CD14-positive monocyte (primary cell): ENCODE measurements around the gene SMCHD1. TPM values are rescaled to one million over a fixed set of nuclear protein-coding genes. Genes with fewer than 3 reads are reported as not detected.

Experiments used
- DNase-seq, 3 donors: peaks; one replicate each; pipeline ENCODE4 v3.0.0-alpha.2; 2011 to 2022
- H2AFZ ChIP-seq: 2 replicates; pipeline ENCODE4 v1.6.0; 2012; ENCODE audit warnings: mild to moderate bottlenecking, low read depth, low read length, inconsistent platforms; ENCODE audit not compliant: insufficient read depth, poor library complexity, severe bottlenecking
- H3K27ac ChIP-seq, 2 donors: 1 replicate in 1 of 2; 2 replicates in 1 of 2; pipeline ENCODE4 v1.5.1; 2012 to 2013; ENCODE audit warnings: low read length in 2 of 2, control low read depth in 1 of 2, inconsistent platforms in 1 of 2, low read depth in 1 of 2, mild to moderate bottlenecking in 1 of 2
- H3K27me3 ChIP-seq, 2 donors: one replicate each; pipeline versions ENCODE4 v1.6.0 to v1.6.1; 2011 to 2013; ENCODE audit warnings: low read length in 2 of 2; ENCODE audit not compliant: control insufficient read depth in 2 of 2, insufficient read depth in 2 of 2
- H3K36me3 ChIP-seq, 2 donors: replicated peaks in 1 of 2; 1 replicate in 1 of 2; 2 replicates in 1 of 2; pipeline versions ENCODE4 v1.5.1 to v1.6.1; 2012 to 2013; ENCODE audit warnings: low read length in 2 of 2, control low read depth in 1 of 2, inconsistent platforms in 1 of 2, mild to moderate bottlenecking in 1 of 2; ENCODE audit not compliant: insufficient read depth in 2 of 2, control insufficient read depth in 1 of 2
- H3K4me1 ChIP-seq, 2 donors: 1 replicate in 1 of 2; 2 replicates in 1 of 2; pipeline versions ENCODE4 v1.5.1 to v1.6.1; 2012 to 2013; ENCODE audit warnings: low read length in 2 of 2, control low read depth in 1 of 2, inconsistent platforms in 1 of 2, mild to moderate bottlenecking in 1 of 2, moderate library complexity in 1 of 2; ENCODE audit not compliant: insufficient read depth in 2 of 2, control insufficient read depth in 1 of 2
- H3K4me2 ChIP-seq: replicated peaks from 2 replicates; pipeline ENCODE3; 2012; ENCODE audit warnings: low read length, moderate library complexity, mild to moderate bottlenecking; ENCODE audit not compliant: poor library complexity, severe bottlenecking; ENCODE audit errors: extremely low read depth
- H3K4me3 ChIP-seq, 3 experiments: fragments of 200-600 bp in 1 of 3; sonication (generic) in 1 of 3; replicated peaks in 1 of 3; 1 replicate in 2 of 3; 2 replicates in 1 of 3; pipeline ENCODE4 v1.5.1; 2011 to 2013; ENCODE audit warnings: low read length in 3 of 3, mild to moderate bottlenecking in 3 of 3, control low read depth in 2 of 3, low read depth in 2 of 3, inconsistent platforms in 1 of 3, moderate library complexity in 1 of 3
- H3K79me2 ChIP-seq: 2 replicates; pipeline ENCODE4 v1.6.0; 2012; ENCODE audit warnings: mild to moderate bottlenecking, control low read depth, inconsistent platforms, low read length, moderate library complexity; ENCODE audit not compliant: insufficient read depth
- H3K9ac ChIP-seq: 2 replicates; pipeline ENCODE4 v1.6.0; 2017; ENCODE audit warnings: low read length, mild to moderate bottlenecking; ENCODE audit not compliant: insufficient read depth, poor library complexity, severe bottlenecking
- H3K9me3 ChIP-seq, 2 donors: replicated peaks in 1 of 2; 1 replicate in 1 of 2; 2 replicates in 1 of 2; pipeline versions ENCODE4 v1.5.1 to v1.6.1; 2012 to 2013; ENCODE audit warnings: low read length in 2 of 2, control low read depth in 1 of 2; ENCODE audit not compliant: control insufficient read depth in 1 of 2, insufficient read depth in 1 of 2
- H4K20me1 ChIP-seq: 2 replicates; pipeline ENCODE4 v1.6.0; 2012; ENCODE audit warnings: mild to moderate bottlenecking, low read length, control low read depth, moderate library complexity; ENCODE audit not compliant: insufficient read depth
- H3K27ac Mint-ChIP-seq, 7 donors: one replicate each; pipeline ENCODE4 v1.8.0; 2020; ENCODE audit warnings: mild to moderate bottlenecking in 7 of 7, mixed read lengths in 7 of 7, moderate library complexity in 6 of 7, inconsistent platforms in 2 of 7
- H3K27me3 Mint-ChIP-seq, 3 donors: one replicate each; pipeline ENCODE4 v1.8.0; 2021 to 2022; ENCODE audit warnings: low read depth in 3 of 3, mild to moderate bottlenecking in 3 of 3, mixed read lengths in 3 of 3, moderate library complexity in 3 of 3, inconsistent platforms in 1 of 3
- H3K36me3 Mint-ChIP-seq, 2 donors: one replicate each; pipeline ENCODE4 v1.8.0; 2020; ENCODE audit warnings: mixed read lengths in 2 of 2, inconsistent platforms in 1 of 2, mild to moderate bottlenecking in 1 of 2
- H3K4me1 Mint-ChIP-seq: one replicate; pipeline ENCODE4 v1.8.0; 2020; ENCODE audit warnings: mild to moderate bottlenecking, mixed read lengths
- H3K4me3 Mint-ChIP-seq, 2 donors: one replicate each; pipeline ENCODE4 v1.8.0; 2020; ENCODE audit warnings: mild to moderate bottlenecking in 2 of 2, mixed read lengths in 2 of 2, moderate library complexity in 1 of 2
- H3K9me3 Mint-ChIP-seq, 7 donors: one replicate each; pipeline ENCODE4 v1.8.0; 2020 to 2022; ENCODE audit warnings: mixed read lengths in 7 of 7, mild to moderate bottlenecking in 6 of 7, moderate library complexity in 6 of 7, inconsistent platforms in 2 of 7
- CTCF ChIP-seq: fragments of 200-600 bp; IDR thresholded peaks from one replicate; pipeline ENCODE4 v1.8.0; 2022; ENCODE audit warnings: antibody characterized with exemption, mild to moderate bottlenecking
- WGBS: methylation state at CpG from one replicate; pipeline ENCODE4 v1.1.5; 2013; ENCODE audit warnings: missing lambda C conversion rate; ENCODE audit not compliant: insufficient coverage; 5-methylcytosine and 5-hydroxymethylcytosine counted together
- intact Hi-C, 2 donors: fragments of 100-400 bp; cut with micrococcal nuclease; formaldehyde crosslinking; loops; one replicate each; pipeline versions ENCODE4 v1.15.0 to v1.15.1; 2023
- polyA plus RNA-seq, 3 donors: library from polyadenylated mRNA; depleted of rRNA in 1 of 3; unstranded in 2 of 3; stranded (reverse) in 1 of 3; fragments of 300-500 nt in 2 of 3; fragments of >200 nt in 1 of 3; fragmentation: Illumina TruSeq in 2 of 3; gene quantifications; 1 replicate in 2 of 3; 2 replicates in 1 of 3; pipeline ENCODE4 v1.2.3, GENCODE V29; 2012 to 2021

Gene SMCHD1
- polyA plus RNA-seq, 3 donors: 12.7 to 45.5 (median 16.8) TPM

GRCh38 chr18:2654928-2655177 lies 673 bp upstream of the SMCHD1 start:
- H3K4me2 ChIP-seq: peak overlapping the region; percentile 84
- H2AFZ ChIP-seq: peak overlapping the region; percentile 75
- H3K27me3 ChIP-seq: no peaks in the 10 kb centered on the region
- no peak for TF ChIP-seq CTCF
- no peak for DNase-seq
- under 1% methylated on average over 22 of the region's 22 CpGs for WGBS
- peak overlapping the region; percentile 66 to 87 (median 86) for H3K4me3 ChIP-seq
- peaks cover 65 to 78% of the 10 kb centered on the region in 2 donors for H3K4me1 ChIP-seq
- H3K9ac ChIP-seq: peak overlapping the region; percentile 97
- no peaks in the 10 kb centered on the region for H3K9me3 Mint-ChIP-seq
- H4K20me1 ChIP-seq: peaks cover 42% of the 10 kb centered on the region
- H3K79me2 ChIP-seq: peaks cover 56% of the 10 kb centered on the region
- peaks cover 0 to 2% of the 10 kb centered on the region in 2 donors for H3K36me3 Mint-ChIP-seq
- intact Hi-C loops: loop anchor here (2.0 to 10.0 kb wide), 8 partner anchors 48 to 800 kb away; partner anchors contain the start of genes EMILIN2 (in 2 of the 2), METTL4 (in 2 of the 2), NDC80 (in 2 of the 2) and TGIF1 (in 1 of the 2)
- no peaks in the 10 kb centered on the region for H3K36me3 ChIP-seq
- peak overlapping the region; percentile 98 for H3K27ac ChIP-seq
- H3K27me3 Mint-ChIP-seq: peaks cover 0 to 5% (median 0%) of the 10 kb centered on the region in 3 donors
- H3K4me3 Mint-ChIP-seq: peak overlapping the region; percentile 92 to 95
- H3K4me1 Mint-ChIP-seq: peaks cover 62% of the 10 kb centered on the region
- H3K27ac Mint-ChIP-seq: peak overlapping the region; percentile 87 to 98 (median 97)
- no peaks in the 10 kb centered on the region for H3K9me3 ChIP-seq

- Histone ChIP-seq H3K4me1 (peaks cover 55 to 69% of the 10 kb centered on the region in 2 donors), H3K4me2 (peak overlapping the region; percentile 84), H3K79me2 (peaks cover 66% of the 10 kb centered on the region), H3K9ac (peak overlapping the region; percentile 97), H3K4me3 (peak overlapping the region; percentile 78 to 100 (median 86)), H4K20me1 (peaks cover 51% of the 10 kb centered on the region), H3K36me3 (no peaks in the 10 kb centered on the region), H3K9me3 (no peaks in the 10 kb centered on the region), H2AFZ (peak overlapping the region; percentile 56), H3K27ac (peak overlapping the region; percentile 98), H3K27me3 (no peaks in the 10 kb centered on the region)
- peaks cover 57% of the 10 kb centered on the region for H3K4me1 Mint-ChIP-seq
- peak overlapping the region; percentile 95 for H3K4me3 Mint-ChIP-seq
- peaks cover 0 to 5% (median 0%) of the 10 kb centered on the region in 3 donors for H3K27me3 Mint-ChIP-seq
- DNase-seq: no peak
- intact Hi-C loops: loop anchor here (2.0 to 10.0 kb wide), 9 partner anchors 19 to 799 kb away; partner anchors contain the start of genes EMILIN2 (in 2 of the 2), METTL4 (in 2 of the 2), NDC80 (in 2 of the 2) and TGIF1 (in 1 of the 2)
- under 1% methylated on average over 24 of the region's 37 CpGs for whole genome bisulfite sequencing
- peak overlapping the region; percentile 94 to 97 (median 96) for H3K27ac Mint-ChIP-seq
- H3K36me3 Mint-ChIP-seq: peaks cover 3 to 7% of the 10 kb centered on the region in 2 donors
- H3K9me3 Mint-ChIP-seq: peaks cover 0 to 2% (median 0%) of the 10 kb centered on the region in 7 donors
- TF ChIP-seq CTCF: no peak
Measured at GRCh38 chr18:2655954-2656236, 369 bp downstream of the SMCHD1 start.
